Cardiac muscle cell (in vitro differentiated cells and primary cell): ENCODE results near the gene PRDM4. TPM values are rescaled to one million over a fixed set of nuclear protein-coding genes. Genes with fewer than 3 reads are reported as not detected.

ENCODE experiments used
- DNase-seq, 2 donors: peaks; one replicate each; pipeline versions ENCODE4 v3.0.0 to v3.0.0-alpha.2; 2010 to 2017; ENCODE audit warnings: low read depth in 1 of 2, low spot score in 1 of 2
- H3K27ac ChIP-seq: fragments of 200-600 bp; sonication (generic); 2 replicates; pipeline ENCODE4 v1.5.1; 2016
- H3K27me3 ChIP-seq: fragments of 200-600 bp; sonication (generic); 2 replicates; pipeline ENCODE4 v1.6.0; 2016; ENCODE audit warnings: control low read depth
- H3K36me3 ChIP-seq: fragments of 200-600 bp; sonication (generic); 2 replicates; pipeline ENCODE4 v1.5.1; 2016; ENCODE audit warnings: control low read depth
- H3K4me1 ChIP-seq: fragments of 200-600 bp; sonication (generic); 2 replicates; pipeline ENCODE4 v1.8.1; 2017; ENCODE audit warnings: low read depth, mild to moderate bottlenecking, mixed run types
- H3K4me3 ChIP-seq: fragments of 200-600 bp; sonication (generic); 2 replicates; pipeline ENCODE4 v1.5.1; 2016; ENCODE audit warnings: mild to moderate bottlenecking
- H3K9me3 ChIP-seq: fragments of 200-600 bp; sonication (generic); 2 replicates; pipeline ENCODE4 v1.5.1; 2017; ENCODE audit warnings: low read depth, mild to moderate bottlenecking, control low read depth
- polyA plus RNA-seq: library from polyadenylated mRNA; unstranded; fragments of >200 nt; fragmentation: Nextera tagmentation; extraction: Ambion mirVana; gene quantifications from 2 replicates; pipeline ENCODE4 v1.2.1, GENCODE V29; 2016
- total RNA-seq: library from RNA; depleted of rRNA; stranded (reverse); fragments of >200 nt; gene quantifications from 2 replicates; pipeline ENCODE4 v1.2.3, GENCODE V29; 2016
- TF ChIP-seq, protein P1 (sequence below): IDR thresholded peaks from 2 replicates; pipeline ENCODE4 v1.5.1; 2012; ENCODE audit warnings: low read depth, mild to moderate bottlenecking, low read length

PRDM4 gene
- total and polyA plus RNA-seq, 2 experiments from 2014 or later: 10.2 to 21.0 TPM

DNA sequence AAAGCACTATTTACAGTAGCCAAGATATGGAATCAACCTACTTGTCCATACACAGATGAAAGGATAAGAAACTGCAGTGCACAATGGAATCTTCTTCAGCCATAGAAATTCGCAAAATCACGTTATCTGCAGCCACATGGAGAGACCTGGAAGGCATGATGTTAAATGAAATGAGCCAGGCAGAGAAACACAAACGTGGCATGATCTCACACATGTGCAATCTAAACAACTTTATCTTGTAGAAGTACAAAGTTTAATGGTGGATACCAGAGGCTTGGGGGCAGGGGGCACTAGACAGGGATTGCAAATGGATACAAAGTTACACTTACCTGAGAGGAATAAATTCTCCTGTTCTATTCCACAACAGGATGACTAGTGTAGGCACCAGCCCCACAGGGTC, 37.6 kb upstream of the PRDM4 start:
- Histone ChIP-seq H3K27ac (no peak overlapping the region), H3K36me3 (no peaks in the 10 kb centered on the region), H3K4me3 (no peak overlapping the region), H3K4me1 (no peaks in the 10 kb centered on the region), H3K27me3 (peaks cover 12% of the 10 kb centered on the region), H3K9me3 (no peaks in the 10 kb centered on the region)
- no peak for DNase-seq
- TF ChIP-seq, protein P1, sequence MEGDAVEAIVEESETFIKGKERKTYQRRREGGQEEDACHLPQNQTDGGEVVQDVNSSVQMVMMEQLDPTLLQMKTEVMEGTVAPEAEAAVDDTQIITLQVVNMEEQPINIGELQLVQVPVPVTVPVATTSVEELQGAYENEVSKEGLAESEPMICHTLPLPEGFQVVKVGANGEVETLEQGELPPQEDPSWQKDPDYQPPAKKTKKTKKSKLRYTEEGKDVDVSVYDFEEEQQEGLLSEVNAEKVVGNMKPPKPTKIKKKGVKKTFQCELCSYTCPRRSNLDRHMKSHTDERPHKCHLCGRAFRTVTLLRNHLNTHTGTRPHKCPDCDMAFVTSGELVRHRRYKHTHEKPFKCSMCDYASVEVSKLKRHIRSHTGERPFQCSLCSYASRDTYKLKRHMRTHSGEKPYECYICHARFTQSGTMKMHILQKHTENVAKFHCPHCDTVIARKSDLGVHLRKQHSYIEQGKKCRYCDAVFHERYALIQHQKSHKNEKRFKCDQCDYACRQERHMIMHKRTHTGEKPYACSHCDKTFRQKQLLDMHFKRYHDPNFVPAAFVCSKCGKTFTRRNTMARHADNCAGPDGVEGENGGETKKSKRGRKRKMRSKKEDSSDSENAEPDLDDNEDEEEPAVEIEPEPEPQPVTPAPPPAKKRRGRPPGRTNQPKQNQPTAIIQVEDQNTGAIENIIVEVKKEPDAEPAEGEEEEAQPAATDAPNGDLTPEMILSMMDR: no peak

DNA sequence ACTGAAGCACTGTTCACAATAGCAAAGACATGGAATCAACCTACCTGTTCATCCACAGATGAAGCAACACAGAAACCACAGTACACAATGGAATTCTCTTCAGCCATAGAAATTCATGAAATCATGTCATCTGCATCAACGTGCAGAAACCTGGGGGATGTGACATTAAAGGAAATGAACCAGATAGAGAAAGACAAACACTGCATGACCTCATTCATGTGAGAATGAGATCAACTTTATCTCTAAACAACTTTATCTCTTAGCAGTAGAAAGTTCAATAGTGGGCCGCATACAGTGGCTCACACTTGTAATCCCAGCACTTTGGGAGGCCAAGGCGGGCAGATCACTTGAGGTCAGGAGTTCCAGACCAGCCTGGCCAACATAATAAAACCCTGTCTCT, 33.5 kb upstream of the PRDM4 start:
- H3K4me3 ChIP-seq: no peak overlapping the region
- TF ChIP-seq, protein P1: no peak
- H3K27me3 ChIP-seq: peaks cover 10% of the 10 kb centered on the region
- H3K36me3 ChIP-seq: no peaks in the 10 kb centered on the region
- H3K27ac ChIP-seq: no peak overlapping the region
- no peaks in the 10 kb centered on the region for H3K9me3 ChIP-seq
- H3K4me1 ChIP-seq: no peaks in the 10 kb centered on the region
- no peak for DNase-seq

DNA sequence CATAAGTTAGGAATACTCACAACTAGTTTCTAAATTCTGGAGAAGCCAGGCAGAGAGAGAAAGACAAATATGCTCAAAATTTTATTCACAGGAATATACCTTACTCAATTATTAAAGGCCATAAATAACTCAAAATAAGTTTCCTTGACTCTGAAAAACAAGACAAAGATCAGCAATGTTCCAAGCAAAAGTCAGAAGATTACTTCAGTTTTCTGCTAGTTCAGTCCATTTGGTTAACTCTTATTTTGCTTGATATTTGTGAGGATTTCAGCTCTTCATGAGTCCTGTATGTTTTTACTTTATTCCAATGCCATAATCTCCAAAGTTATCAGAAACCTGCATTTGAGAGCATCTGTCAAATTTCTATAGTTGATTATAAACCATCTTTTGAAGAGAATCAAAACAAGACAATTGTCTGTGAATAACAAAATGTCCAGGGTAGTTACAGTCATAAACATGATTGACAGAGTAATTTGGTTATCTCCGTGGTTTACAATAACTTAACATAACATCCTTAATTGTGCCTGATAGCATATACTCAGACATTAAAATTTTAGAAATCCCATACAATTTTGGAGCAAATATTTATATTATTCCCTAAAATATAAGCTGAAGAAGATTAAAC, 30.6 kb upstream of the PRDM4 start:
- no peak overlapping the region for H3K27ac ChIP-seq
- no peak for DNase-seq
- H3K9me3 ChIP-seq: no peaks in the 10 kb centered on the region
- H3K36me3 ChIP-seq: no peaks in the 10 kb centered on the region
- H3K4me1 ChIP-seq: no peaks in the 10 kb centered on the region
- TF ChIP-seq, protein P1: no peak
- H3K27me3 ChIP-seq: peaks cover 8% of the 10 kb centered on the region
- H3K4me3 ChIP-seq: no peak overlapping the region

DNA sequence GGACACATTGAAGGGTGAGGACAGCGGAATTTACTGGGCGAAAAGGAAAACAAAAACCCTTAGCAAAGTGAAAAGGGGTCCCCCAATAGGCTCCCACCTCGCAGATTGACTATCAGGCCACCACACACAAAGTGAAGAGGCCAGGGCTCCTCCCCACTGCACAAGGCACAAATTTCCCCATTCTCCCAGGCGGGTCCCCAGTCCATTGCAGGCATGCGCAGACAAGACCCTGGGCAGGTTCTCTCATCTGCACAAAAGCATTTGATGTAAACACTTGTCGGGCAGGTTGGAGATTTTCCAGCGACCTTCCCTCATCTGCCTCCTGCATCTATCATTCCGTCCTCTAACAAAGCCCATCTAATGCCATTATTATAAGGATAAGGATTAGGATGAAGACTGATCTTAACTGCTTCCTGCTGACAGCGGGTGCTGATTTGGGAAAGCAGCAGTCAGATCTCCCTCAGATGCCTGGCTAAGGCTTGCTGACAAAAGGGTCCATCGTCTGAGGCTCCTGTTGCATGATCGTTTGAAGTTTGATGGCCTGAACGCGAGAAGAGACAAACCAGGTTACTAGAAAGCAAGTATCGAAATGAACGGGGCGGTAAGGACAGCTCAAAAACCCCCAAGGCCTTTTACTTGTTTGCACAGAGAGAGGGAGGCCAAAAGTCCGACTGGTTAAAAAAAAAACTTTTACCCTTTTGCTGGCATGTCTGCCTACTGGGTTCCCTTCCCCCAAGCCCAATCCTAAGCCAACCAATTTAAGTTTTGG, 27.9 kb upstream of the PRDM4 start:
- Histone ChIP-seq H3K4me1 (no peaks in the 10 kb centered on the region), H3K9me3 (no peaks in the 10 kb centered on the region), H3K27me3 (peaks cover 2% of the 10 kb centered on the region), H3K36me3 (no peaks in the 10 kb centered on the region), H3K4me3 (no peak overlapping the region), H3K27ac (no peak overlapping the region)
- TF ChIP-seq, protein P1: no peak
- DNase-seq: no peak

DNA sequence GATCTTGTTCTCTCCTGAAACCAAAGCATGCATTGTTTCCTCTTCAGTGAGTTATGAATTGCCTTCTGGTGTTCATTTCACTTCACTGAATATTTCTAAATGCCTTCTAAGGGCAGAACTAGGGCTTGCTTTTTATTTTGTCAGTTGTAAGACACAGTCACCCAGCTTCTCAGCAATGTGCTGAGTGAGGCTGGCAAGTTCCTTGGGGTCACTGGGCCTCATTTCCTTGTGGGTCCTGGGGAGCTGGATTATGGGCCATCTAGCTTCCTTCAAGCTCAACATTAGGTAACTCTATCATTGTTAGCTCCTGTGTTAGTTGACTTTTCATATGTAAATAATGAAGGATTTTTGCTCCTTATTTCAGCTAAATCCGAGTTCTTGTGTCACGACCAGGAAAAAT, 27.3 kb upstream of the PRDM4 start:
- H3K4me1 ChIP-seq: no peaks in the 10 kb centered on the region
- peaks cover 5% of the 10 kb centered on the region for H3K27me3 ChIP-seq
- H3K4me3 ChIP-seq: no peak overlapping the region
- DNase-seq: no peak
- TF ChIP-seq, protein P1: no peak
- no peak overlapping the region for H3K27ac ChIP-seq
- no peaks in the 10 kb centered on the region for H3K36me3 ChIP-seq
- no peaks in the 10 kb centered on the region for H3K9me3 ChIP-seq
